ENCODE results near the gene SPTLC3. TPM values are rescaled to one million over a fixed set of nuclear protein-coding genes. Genes with fewer than 3 reads are reported as not detected.

The SPTLC3 gene
- total and polyA plus RNA-seq, 12 donors = 1.4 to 15.7 (median 8.7) TPM

DNA sequence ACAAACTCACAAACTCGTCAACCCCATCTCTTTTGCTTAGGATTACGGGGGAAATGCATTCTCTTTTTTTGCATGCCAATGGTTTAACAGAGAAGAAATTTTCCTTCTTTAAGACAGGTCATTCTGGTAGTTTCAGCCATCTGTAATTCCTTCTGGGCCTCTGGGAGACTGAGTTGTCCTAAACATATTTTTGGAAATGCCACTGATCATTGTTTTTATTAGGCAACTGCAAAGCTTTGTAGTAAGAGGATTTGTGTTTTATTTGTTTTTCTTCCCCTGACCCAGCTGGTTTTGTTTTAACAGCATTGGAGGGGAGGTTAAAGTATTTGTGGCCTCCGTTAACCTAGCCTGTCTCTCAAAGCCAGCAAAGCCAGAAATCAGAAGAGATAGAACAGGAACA lies 139.2 kb downstream of the SPTLC3 start:
- no peak overlapping the region for H3K4me3 ChIP-seq
- no peaks in the 10 kb centered on the region for H3K9me3 ChIP-seq (replicated peaks in 1 of 3)
- H3K4me1 ChIP-seq (replicated peaks in 1 of 2) = peaks cover 0 to 11% of the 10 kb centered on the region in 2 donors
- intact Hi-C loops (cut with DNase I) = no loop called here
- TF ChIP-seq, protein P1, sequence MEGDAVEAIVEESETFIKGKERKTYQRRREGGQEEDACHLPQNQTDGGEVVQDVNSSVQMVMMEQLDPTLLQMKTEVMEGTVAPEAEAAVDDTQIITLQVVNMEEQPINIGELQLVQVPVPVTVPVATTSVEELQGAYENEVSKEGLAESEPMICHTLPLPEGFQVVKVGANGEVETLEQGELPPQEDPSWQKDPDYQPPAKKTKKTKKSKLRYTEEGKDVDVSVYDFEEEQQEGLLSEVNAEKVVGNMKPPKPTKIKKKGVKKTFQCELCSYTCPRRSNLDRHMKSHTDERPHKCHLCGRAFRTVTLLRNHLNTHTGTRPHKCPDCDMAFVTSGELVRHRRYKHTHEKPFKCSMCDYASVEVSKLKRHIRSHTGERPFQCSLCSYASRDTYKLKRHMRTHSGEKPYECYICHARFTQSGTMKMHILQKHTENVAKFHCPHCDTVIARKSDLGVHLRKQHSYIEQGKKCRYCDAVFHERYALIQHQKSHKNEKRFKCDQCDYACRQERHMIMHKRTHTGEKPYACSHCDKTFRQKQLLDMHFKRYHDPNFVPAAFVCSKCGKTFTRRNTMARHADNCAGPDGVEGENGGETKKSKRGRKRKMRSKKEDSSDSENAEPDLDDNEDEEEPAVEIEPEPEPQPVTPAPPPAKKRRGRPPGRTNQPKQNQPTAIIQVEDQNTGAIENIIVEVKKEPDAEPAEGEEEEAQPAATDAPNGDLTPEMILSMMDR (IDR thresholded peaks at IDR 0.05) = no peak
- TF ChIP-seq POLR2A (IDR thresholded peaks at IDR 0.05) = no peak
- peak overlapping the region in 1 of 5 donors; percentile 67 for H3K27ac ChIP-seq
- no peaks in the 10 kb centered on the region for H3K36me3 ChIP-seq (replicated peaks in 1 of 2)
- 78 to 84% (median 83%) methylated on average over 3 of the region's 3 CpGs for WGBS, 4 donors
- H3K27me3 ChIP-seq = no peaks in the 10 kb centered on the region
- DNase-seq = no peak

DNA sequence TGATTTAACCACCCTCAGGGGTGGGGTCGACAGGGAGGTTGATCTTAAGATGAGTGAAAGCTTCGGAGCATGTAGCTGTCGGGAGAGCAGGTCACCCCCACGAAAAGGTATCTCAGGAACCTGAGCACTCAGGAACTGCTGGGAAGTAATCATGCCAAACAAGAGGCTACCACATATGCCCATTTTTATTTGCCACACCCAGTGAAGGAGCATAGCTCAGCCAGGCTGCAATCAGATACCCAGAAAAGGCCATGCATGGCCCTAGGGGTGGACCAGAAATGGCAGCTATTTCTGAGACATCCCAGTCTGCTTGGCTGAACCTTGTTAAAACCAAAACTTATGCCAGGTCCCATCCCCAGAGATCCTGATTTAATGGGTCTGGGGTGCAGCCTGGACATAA lies 139.6 kb downstream of the SPTLC3 start:
- 76 to 83% (median 79%) methylated on average over 4 of the region's 4 CpGs for whole genome bisulfite sequencing, 4 donors
- no peak for TF ChIP-seq POLR2A (IDR thresholded peaks at IDR 0.05)
- TF ChIP-seq, protein P1 (IDR thresholded peaks at IDR 0.05) = no peak
- no peak for DNase-seq
- H3K4me1 ChIP-seq (replicated peaks in 1 of 2) = peaks cover 0 to 11% of the 10 kb centered on the region in 2 donors
- intact Hi-C loops (cut with DNase I) = no loop called here
- no peak overlapping the region for H3K27ac ChIP-seq
- no peaks in the 10 kb centered on the region for H3K36me3 ChIP-seq (replicated peaks in 1 of 2)
- H3K9me3 ChIP-seq (replicated peaks in 1 of 3) = no peaks in the 10 kb centered on the region
- no peak overlapping the region for H3K4me3 ChIP-seq
- no peaks in the 10 kb centered on the region for H3K27me3 ChIP-seq

DNA sequence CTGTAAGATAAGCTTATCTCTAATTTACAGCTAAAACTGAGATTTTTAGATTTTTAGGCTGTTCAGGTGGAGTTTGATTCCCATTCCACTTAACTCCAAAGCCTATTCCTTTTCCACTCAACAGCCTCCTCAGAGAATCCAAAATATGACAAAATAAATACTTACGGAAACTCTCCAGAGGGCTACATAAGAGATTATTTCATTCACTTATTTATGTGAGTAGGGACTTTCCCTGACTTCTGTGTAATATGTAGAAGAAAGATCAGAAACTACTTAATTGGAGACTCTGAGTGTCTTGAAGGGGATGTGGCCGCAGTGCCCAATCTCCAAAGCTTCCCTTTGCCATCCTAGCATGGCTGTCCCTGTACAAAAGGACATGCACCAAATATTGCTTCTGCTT lies 140.2 kb downstream of the SPTLC3 start:
- H3K27me3 ChIP-seq = no peaks in the 10 kb centered on the region
- no peak for DNase-seq
- peaks cover 0 to 11% of the 10 kb centered on the region in 2 donors for H3K4me1 ChIP-seq (replicated peaks in 1 of 2)
- H3K4me3 ChIP-seq = no peak overlapping the region
- intact Hi-C loops (cut with DNase I) = no loop called here
- WGBS, 4 donors = 94 to 98% (median 97%) methylated on average over 2 of the region's 2 CpGs
- H3K36me3 ChIP-seq (replicated peaks in 1 of 2) = no peaks in the 10 kb centered on the region
- H3K9me3 ChIP-seq (replicated peaks in 1 of 3) = no peaks in the 10 kb centered on the region
- no peak for TF ChIP-seq POLR2A (IDR thresholded peaks at IDR 0.05)
- TF ChIP-seq, protein P1 (IDR thresholded peaks at IDR 0.05) = no peak
- H3K27ac ChIP-seq = no peak overlapping the region

DNA sequence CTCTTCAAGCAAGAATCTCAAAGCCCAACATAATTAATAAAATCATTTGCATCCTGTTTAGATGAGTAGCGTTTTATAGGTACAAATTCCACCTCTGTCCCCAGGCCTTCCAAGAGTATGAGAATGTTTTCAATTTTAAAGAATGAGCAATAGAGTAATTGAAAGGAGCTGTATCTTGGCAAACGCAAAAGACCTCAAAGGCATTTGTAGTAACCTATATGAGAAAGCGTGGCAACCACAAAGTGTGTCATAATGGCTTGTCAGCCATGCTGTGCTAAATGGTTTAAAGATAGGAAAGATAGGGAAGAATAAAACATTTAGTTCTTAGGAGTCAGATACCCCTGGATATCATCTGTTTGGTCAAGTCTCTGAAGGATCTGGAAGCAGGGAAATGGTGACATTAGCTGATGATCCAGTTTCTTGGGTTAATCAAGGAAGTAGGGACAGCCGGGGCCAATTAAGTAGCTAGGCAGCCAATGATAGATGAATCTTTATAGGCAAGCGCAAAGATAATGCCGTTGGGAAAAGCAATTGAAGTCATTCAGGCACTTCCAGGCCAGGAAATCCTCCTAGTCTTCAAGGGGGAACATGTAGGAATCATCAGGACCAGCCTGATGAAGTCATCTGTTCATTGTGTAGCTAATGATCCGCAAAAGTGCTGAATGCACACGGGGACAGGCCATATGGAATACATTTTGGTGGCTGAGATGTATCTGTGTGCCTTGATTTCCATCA lies 140.8 kb downstream of the SPTLC3 start:
- no peaks in the 10 kb centered on the region for H3K27me3 ChIP-seq
- no peak overlapping the region for H3K4me3 ChIP-seq
- intact Hi-C loops (cut with DNase I) = no loop called here
- no peaks in the 10 kb centered on the region for H3K9me3 ChIP-seq (replicated peaks in 1 of 3)
- no peak for DNase-seq
- WGBS, 4 donors = 83 to 89% (median 86%) methylated on average over 8 of the region's 8 CpGs
- H3K4me1 ChIP-seq (replicated peaks in 1 of 2) = peaks cover 0 to 11% of the 10 kb centered on the region in 2 donors
- no peak overlapping the region for H3K27ac ChIP-seq
- no peaks in the 10 kb centered on the region for H3K36me3 ChIP-seq (replicated peaks in 1 of 2)
- no peak for TF ChIP-seq POLR2A (IDR thresholded peaks at IDR 0.05)
- TF ChIP-seq, protein P1 (IDR thresholded peaks at IDR 0.05) = no peak

Measured in adrenal gland (tissue), 12 donors.